DND-41 (cell line): ENCODE data around the gene ZNF736.

ENCODE experiments used
- ATAC-seq: fragments of 200-7000 bp; cut with Tn5 transposase; 3 replicates; pipeline ENCODE4 v1.9.1; 2021; ENCODE audit warnings: low read depth; ENCODE audit not compliant: insufficient read depth
- DNase-seq: peaks from one replicate; pipeline ENCODE4 v3.0.0-alpha.2; 2020
- H2AFZ ChIP-seq: 2 replicates; pipeline ENCODE4 v1.6.0; 2012; ENCODE audit warnings: low read depth, low read length
- H3K27ac ChIP-seq: 2 replicates; pipeline ENCODE4 v1.5.1; 2012; ENCODE audit warnings: low read length, inconsistent platforms
- H3K27me3 ChIP-seq: fragments of 200-600 bp; sonication (generic); 2 replicates; pipeline ENCODE4 v1.6.0; 2012; ENCODE audit warnings: low read length, mild to moderate bottlenecking, inconsistent platforms; ENCODE audit not compliant: insufficient read depth, poor library complexity
- H3K36me3 ChIP-seq: 2 replicates; pipeline ENCODE4 v1.5.1; 2012; ENCODE audit warnings: low read length, inconsistent platforms; ENCODE audit not compliant: insufficient read depth
- H3K4me1 ChIP-seq: 2 replicates; pipeline ENCODE4 v1.5.1; 2012; ENCODE audit warnings: mild to moderate bottlenecking, low read length; ENCODE audit not compliant: insufficient read depth
- H3K4me2 ChIP-seq: 2 replicates; pipeline ENCODE4 v1.6.0; 2012; ENCODE audit warnings: mild to moderate bottlenecking, moderate library complexity, low read length, inconsistent platforms; ENCODE audit not compliant: insufficient read depth
- H3K4me3 ChIP-seq, 2 experiments: fragments of 200-600 bp in 1 of 2; shearing (Covaris generic) in 1 of 2; 2 replicates each; pipeline ENCODE4 v1.5.1; 2012 to 2016; ENCODE audit warnings: inconsistent platforms in 2 of 2, low read length in 2 of 2, mild to moderate bottlenecking in 2 of 2, low read depth in 1 of 2, moderate library complexity in 1 of 2
- H3K79me2 ChIP-seq: 2 replicates; pipeline ENCODE4 v1.6.0; 2012; ENCODE audit warnings: low read length, inconsistent platforms; ENCODE audit not compliant: insufficient read depth
- H3K9ac ChIP-seq: 2 replicates; pipeline ENCODE4 v1.6.0; 2012; ENCODE audit warnings: low read depth, mild to moderate bottlenecking, inconsistent platforms, low read length, moderate library complexity
- H3K9me3 ChIP-seq: 2 replicates; pipeline ENCODE4 v1.5.1; 2012; ENCODE audit warnings: low read length, moderate library complexity, mild to moderate bottlenecking, inconsistent platforms; ENCODE audit not compliant: insufficient read depth, severe bottlenecking
- H4K20me1 ChIP-seq: 2 replicates; pipeline ENCODE4 v1.6.0; 2012; ENCODE audit warnings: low read length; ENCODE audit not compliant: insufficient read depth
- EZH2 ChIP-seq: IDR thresholded peaks from 3 replicates; pipeline ENCODE4 v1.6.1; 2012; ENCODE audit warnings: borderline replicate concordance, low read depth, mild to moderate bottlenecking, moderate library complexity, low read length, inconsistent platforms; ENCODE audit not compliant: severe bottlenecking
- TF ChIP-seq, protein P1 (sequence below): IDR thresholded peaks from 2 replicates; pipeline ENCODE4 v1.5.1; 2012; ENCODE audit warnings: borderline replicate concordance, low read length, moderate library complexity, mild to moderate bottlenecking; ENCODE audit not compliant: poor library complexity, severe bottlenecking; ENCODE audit errors: extremely low read depth

Gene ZNF736

GRCh38 chr7:64371116-64371515 lies 57.4 kb downstream of the ZNF736 start:
- Histone ChIP-seq H3K9me3 (peaks cover 4% of the 10 kb centered on the region), H4K20me1 (no peaks in the 10 kb centered on the region), H3K27me3 (no peaks in the 10 kb centered on the region), H2AFZ (no peak overlapping the region), H3K9ac (no peak overlapping the region), H3K4me3 (no peak overlapping the region), H3K27ac (no peak overlapping the region), H3K4me1 (no peaks in the 10 kb centered on the region), H3K36me3 (no peaks in the 10 kb centered on the region), H3K79me2 (no peaks in the 10 kb centered on the region), H3K4me2 (no peak overlapping the region)
- TF ChIP-seq EZH2 = no peak
- TF ChIP-seq, protein P1, sequence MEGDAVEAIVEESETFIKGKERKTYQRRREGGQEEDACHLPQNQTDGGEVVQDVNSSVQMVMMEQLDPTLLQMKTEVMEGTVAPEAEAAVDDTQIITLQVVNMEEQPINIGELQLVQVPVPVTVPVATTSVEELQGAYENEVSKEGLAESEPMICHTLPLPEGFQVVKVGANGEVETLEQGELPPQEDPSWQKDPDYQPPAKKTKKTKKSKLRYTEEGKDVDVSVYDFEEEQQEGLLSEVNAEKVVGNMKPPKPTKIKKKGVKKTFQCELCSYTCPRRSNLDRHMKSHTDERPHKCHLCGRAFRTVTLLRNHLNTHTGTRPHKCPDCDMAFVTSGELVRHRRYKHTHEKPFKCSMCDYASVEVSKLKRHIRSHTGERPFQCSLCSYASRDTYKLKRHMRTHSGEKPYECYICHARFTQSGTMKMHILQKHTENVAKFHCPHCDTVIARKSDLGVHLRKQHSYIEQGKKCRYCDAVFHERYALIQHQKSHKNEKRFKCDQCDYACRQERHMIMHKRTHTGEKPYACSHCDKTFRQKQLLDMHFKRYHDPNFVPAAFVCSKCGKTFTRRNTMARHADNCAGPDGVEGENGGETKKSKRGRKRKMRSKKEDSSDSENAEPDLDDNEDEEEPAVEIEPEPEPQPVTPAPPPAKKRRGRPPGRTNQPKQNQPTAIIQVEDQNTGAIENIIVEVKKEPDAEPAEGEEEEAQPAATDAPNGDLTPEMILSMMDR = no peak
- no peak for DNase-seq
- ATAC-seq = no peak

GRCh38 chr7:64373017-64373416 lies 59.3 kb downstream of the ZNF736 start:
- H3K27me3 ChIP-seq = no peaks in the 10 kb centered on the region
- H3K4me3 ChIP-seq = no peak overlapping the region
- no peaks in the 10 kb centered on the region for H4K20me1 ChIP-seq
- H3K4me2 ChIP-seq = no peak overlapping the region
- no peak for DNase-seq
- no peak overlapping the region for H3K9ac ChIP-seq
- ATAC-seq = no peak
- TF ChIP-seq EZH2 = no peak
- TF ChIP-seq, protein P1 = no peak
- peaks cover 7% of the 10 kb centered on the region for H3K9me3 ChIP-seq
- H3K36me3 ChIP-seq = no peaks in the 10 kb centered on the region
- no peak overlapping the region for H2AFZ ChIP-seq
- H3K27ac ChIP-seq = no peak overlapping the region
- H3K4me1 ChIP-seq = no peaks in the 10 kb centered on the region
- no peaks in the 10 kb centered on the region for H3K79me2 ChIP-seq

DNA sequence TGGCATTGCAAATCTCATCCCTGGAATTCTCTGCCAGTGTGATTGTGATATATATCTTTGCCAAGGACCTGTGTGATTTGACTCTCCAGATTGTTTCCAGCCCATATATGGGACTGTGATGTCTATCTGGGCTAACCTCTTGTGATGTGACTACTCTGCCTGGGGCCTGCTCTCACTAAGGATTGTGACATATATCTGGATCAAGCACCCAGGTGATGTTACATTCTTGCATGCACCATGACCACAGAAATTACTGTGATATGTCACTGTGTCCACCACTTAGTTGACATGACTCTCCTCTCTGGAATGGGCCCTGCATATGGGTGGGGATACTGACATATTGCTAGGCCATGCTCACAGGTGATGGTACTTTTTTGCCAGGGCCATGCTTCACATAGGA lies 86.6 kb downstream of the ZNF736 start:
- no peaks in the 10 kb centered on the region for H3K27me3 ChIP-seq
- H3K27ac ChIP-seq = no peak overlapping the region
- no peak for DNase-seq
- no peaks in the 10 kb centered on the region for H3K9me3 ChIP-seq
- H2AFZ ChIP-seq = no peak overlapping the region
- TF ChIP-seq, protein P1 = no peak
- TF ChIP-seq EZH2 = no peak
- H4K20me1 ChIP-seq = no peaks in the 10 kb centered on the region
- no peaks in the 10 kb centered on the region for H3K79me2 ChIP-seq
- no peaks in the 10 kb centered on the region for H3K4me1 ChIP-seq
- no peak overlapping the region for H3K4me3 ChIP-seq
- no peak overlapping the region for H3K4me2 ChIP-seq
- no peak overlapping the region for H3K9ac ChIP-seq
- ATAC-seq = no peak
- H3K36me3 ChIP-seq = no peaks in the 10 kb centered on the region
